BE2C (cell line): Measurements from ENCODE around the gene ZDHHC16.
A peak's percentile ranks its signal among the peaks of the same experiment; 100 is the strongest.
"Not testable (repeated sequence)": the region's sequence is repeated elsewhere in the genome, so short reads cannot be mapped to it uniquely, and the experiment has no call there.

Experiments
- DNase-seq: peaks from one replicate; pipeline ENCODE4 v3.0.0-alpha.2; 2020
- H3K27me3 ChIP-seq: fragments of 250-450 bp; sonication (Bioruptor Pico); 2 replicates; pipeline ENCODE4 v1.5.1; 2020; ENCODE audit warnings: mild to moderate bottlenecking
- H3K36me3 ChIP-seq: fragments of 250-450 bp; sonication (Bioruptor Pico); 2 replicates; pipeline ENCODE4 v1.5.1; 2020; ENCODE audit warnings: mild to moderate bottlenecking
- H3K4me1 ChIP-seq: fragments of 250-450 bp; sonication (Bioruptor Pico); 2 replicates; pipeline ENCODE4 v1.5.1; 2020
- H3K4me3 ChIP-seq: 2 replicates; pipeline ENCODE4 v1.5.1; 2011; ENCODE audit warnings: low read depth, low read length
- H3K9me3 ChIP-seq: fragments of 250-450 bp; sonication (Bioruptor Pico); 2 replicates; pipeline ENCODE4 v1.5.1; 2020
- TF ChIP-seq, protein P1 (sequence below): IDR thresholded peaks from 2 replicates; pipeline ENCODE4 v1.5.1; 2012; ENCODE audit warnings: mild to moderate bottlenecking, low read depth, low read length

ZDHHC16 gene

DNA sequence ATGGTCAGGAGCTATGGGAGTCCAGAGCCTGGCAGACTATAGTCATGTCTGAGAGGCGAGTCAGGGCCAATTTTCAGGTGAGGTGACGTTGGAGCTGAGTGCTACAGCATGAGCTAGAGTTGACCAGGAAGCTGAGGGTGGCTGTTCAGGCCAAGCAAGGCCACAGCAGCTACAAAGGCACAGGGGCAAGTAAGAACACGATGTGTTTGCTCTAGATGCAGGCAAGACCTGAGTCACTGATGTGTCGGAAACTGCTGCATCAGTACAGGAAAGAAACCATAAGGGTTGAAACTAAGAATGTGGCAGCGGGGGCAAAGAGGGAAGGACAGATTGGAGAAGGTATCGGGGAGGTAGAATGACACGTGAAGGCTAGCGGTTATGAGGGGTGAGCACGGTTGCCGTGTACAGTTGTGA, 33.1 kb upstream of the ZDHHC16 start:
- no peaks in the 10 kb centered on the region for H3K4me1 ChIP-seq

DNA sequence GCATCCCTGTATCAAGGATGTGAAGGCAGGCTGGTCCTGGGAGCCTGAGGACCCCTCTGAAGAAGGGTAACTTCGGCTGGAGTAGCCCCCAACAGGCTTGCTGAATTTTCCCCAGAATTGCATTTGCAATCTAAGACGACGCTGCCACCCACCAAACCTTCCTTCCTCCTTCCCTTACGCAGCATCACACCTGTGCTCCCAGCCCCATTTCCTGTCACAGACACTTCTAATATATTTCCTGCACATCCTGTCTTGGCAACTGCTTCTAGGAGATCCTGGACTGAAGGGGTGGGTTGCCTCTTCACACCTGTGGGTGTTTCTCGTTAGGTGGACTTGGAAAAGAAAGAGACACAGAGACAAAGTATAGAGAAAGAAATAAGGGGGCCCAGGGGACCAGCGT, 29.4 kb upstream of the ZDHHC16 start:
- H3K9me3 ChIP-seq: no peaks in the 10 kb centered on the region
- no peaks in the 10 kb centered on the region for H3K4me1 ChIP-seq
- no peaks in the 10 kb centered on the region for H3K36me3 ChIP-seq
- TF ChIP-seq, protein P1, sequence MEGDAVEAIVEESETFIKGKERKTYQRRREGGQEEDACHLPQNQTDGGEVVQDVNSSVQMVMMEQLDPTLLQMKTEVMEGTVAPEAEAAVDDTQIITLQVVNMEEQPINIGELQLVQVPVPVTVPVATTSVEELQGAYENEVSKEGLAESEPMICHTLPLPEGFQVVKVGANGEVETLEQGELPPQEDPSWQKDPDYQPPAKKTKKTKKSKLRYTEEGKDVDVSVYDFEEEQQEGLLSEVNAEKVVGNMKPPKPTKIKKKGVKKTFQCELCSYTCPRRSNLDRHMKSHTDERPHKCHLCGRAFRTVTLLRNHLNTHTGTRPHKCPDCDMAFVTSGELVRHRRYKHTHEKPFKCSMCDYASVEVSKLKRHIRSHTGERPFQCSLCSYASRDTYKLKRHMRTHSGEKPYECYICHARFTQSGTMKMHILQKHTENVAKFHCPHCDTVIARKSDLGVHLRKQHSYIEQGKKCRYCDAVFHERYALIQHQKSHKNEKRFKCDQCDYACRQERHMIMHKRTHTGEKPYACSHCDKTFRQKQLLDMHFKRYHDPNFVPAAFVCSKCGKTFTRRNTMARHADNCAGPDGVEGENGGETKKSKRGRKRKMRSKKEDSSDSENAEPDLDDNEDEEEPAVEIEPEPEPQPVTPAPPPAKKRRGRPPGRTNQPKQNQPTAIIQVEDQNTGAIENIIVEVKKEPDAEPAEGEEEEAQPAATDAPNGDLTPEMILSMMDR: no peak
- DNase-seq: no peak
- H3K27me3 ChIP-seq: no peaks in the 10 kb centered on the region
- H3K4me3 ChIP-seq: no peak overlapping the region

More for the DNA sequence above, 33.1 kb upstream of the ZDHHC16 start:
- Histone ChIP-seq H3K36me3 (no peaks in the 10 kb centered on the region), H3K4me3 (no peak overlapping the region), H3K9me3 (no peaks in the 10 kb centered on the region), H3K27me3 (no peaks in the 10 kb centered on the region)
- DNase-seq: no peak
- TF ChIP-seq, protein P1: no peak

DNA sequence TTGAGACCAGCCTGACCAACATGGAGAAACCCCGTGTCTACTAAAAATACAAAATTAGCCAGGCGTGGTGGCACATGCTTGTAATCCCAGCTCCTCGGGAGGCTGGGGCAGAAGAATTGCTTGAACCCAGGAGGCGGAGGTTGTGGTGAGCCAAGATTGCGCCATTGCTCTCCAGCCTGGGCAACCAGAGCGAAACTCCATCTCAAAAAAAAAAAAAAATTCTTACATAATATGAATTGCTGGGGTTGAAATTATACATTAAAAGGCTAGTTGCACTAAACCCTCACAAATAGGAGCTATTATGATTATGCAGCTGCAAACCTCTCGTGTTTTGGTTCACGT, 22.2 kb upstream of the ZDHHC16 start:
- not testable (repeated sequence) for DNase-seq, H3K27me3 ChIP-seq, H3K4me1 ChIP-seq, H3K4me3 ChIP-seq, H3K9me3 ChIP-seq
- peaks cover 17% of the 10 kb centered on the region for H3K36me3 ChIP-seq

DNA sequence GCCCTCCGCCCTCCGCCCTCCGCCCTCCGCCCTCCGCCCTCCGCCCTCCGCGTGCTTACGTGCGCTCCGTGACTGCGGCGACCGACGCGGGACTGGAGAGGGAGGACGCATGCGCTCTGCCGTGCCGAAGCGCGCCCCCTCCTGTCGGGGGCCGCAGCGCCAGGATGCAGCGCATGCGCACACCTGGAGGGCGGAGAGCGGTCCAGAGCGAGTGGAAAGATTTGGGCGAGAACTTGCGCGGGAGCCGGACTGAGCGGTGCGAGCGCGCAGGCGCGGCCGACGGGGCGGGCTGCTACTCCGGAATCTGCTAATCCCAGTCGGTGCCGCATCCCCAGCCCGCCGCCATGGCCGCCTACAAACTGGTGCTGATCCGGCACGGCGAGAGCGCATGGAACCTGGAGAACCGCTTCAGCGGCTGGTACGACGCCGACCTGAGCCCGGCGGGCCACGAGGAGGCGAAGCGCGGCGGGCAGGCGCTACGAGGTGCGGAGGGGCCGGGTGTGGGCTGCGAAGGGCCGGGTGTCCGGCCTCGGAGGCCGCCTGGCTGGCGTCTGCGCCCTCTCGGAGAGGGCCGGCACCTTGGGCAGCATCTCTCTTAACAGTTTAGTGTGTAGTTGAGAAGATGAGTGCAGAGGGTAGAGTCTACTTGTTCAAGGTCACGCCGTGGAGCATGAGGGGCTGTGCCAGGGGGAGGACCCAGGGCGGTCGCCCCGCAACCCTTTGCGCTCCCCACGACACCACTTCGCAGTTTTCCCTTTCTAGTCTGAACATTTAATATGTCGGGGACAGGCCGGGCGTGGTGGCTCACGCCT, 19.8 kb upstream of the ZDHHC16 start, which contains the start of gene PGAM1:
Gene PGAM1, plus strand, starts transcription at position 228 of the 812 bp plus-strand sequence. Its CDS starts 117 bp downstream, at position 345.
- H3K27me3 ChIP-seq: no peaks in the 10 kb centered on the region
- H3K4me3 ChIP-seq: peak within 1 kb of the TSS; percentile 95
- TF ChIP-seq, protein P1: peak; percentile 60
- H3K9me3 ChIP-seq: no peaks in the 10 kb centered on the region
- DNase-seq: peak; percentile 94
- H3K36me3 ChIP-seq: peaks cover 39% of the 10 kb centered on the region
- H3K4me1 ChIP-seq: peaks cover 6% of the 10 kb centered on the region

DNA sequence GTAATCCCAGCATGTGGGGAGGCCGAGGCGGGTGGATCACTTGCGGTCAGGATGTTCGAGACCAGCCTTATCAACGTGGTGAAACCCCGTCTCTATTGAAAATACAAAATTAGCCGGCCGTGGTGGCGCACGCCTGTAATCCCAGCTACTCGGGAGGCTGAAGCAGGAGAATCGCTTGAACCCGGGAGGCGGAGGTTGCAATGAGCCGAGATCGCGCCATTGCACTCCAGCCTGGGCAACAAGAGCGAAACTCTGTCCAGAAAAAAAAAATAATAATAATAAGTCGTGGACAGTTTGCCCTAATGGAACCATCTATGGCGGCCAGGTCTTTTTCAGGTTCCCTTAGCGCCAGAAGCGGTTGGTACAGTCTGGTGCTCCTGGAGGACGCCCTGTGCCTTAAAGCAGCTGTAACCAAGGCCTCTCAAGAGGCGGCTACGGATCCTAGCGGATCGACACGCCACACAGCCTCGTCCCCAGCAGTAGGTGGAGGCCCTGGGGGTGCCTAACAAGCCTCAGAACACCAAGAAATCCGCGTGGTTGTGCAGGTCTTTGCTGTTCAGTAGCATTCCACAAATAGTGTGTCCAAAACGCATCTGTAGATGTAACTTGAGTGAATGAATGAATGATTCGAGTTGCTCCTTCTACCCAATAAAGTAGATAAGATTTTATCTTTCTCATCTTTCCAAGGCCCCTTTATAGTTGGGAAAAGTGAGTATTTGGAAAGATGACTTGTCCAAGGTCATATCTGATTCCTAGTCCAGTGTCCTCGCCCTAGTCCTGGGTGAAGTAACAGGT, 19.0 kb upstream of the ZDHHC16 start:
- Histone ChIP-seq H3K9me3 (no peaks in the 10 kb centered on the region), H3K4me3 (peak overlapping the region; percentile 95), H3K36me3 (peaks cover 47% of the 10 kb centered on the region), H3K4me1 (peaks cover 6% of the 10 kb centered on the region), H3K27me3 (no peaks in the 10 kb centered on the region)
- TF ChIP-seq, protein P1: no peak
- no peak for DNase-seq

DNA sequence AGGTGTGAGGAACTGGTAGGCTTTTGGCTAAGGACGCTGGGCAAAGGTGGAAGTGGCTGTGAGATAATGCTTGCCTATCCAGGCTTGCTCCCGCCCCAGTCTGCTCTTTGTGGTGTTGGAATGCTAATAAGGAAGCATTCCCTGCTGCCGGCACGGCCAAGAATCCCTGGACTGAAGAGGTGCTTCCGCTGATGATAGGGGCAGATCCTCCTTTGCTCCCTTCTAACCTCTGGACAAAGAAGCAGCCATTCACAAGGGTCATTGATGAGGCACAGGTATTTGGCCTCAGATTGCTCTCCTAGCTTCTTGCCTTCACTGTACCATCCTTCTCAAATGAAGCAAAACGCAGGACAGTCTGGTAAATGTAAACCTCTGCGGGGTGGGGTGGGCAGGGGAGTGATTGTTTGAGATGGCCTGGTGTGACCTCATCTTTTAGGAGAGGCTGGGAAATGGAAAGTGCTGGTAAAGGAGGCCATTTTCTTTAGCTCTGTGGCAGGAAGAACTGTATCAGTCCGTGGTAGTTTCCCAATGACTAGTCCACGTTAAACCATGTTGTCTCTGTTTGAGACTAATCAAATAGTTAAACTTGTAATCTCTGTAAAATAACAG, 18.3 kb upstream of the ZDHHC16 start:
- Histone ChIP-seq H3K27me3 (no peaks in the 10 kb centered on the region), H3K9me3 (no peaks in the 10 kb centered on the region), H3K4me1 (peaks cover 6% of the 10 kb centered on the region), H3K36me3 (peaks cover 49% of the 10 kb centered on the region), H3K4me3 (peak overlapping the region; percentile 95)
- DNase-seq: no peak
- TF ChIP-seq, protein P1: no peak
